Measurements from ENCODE around the gene CPT1B. TPM values are rescaled to one million over a fixed set of nuclear protein-coding genes. Genes with fewer than 3 reads are reported as not detected.
A peak's percentile ranks its signal among the peaks of the same experiment; 100 is the strongest.

CPT1B gene
- total and polyA plus RNA-seq, 2 of the 8 experiments (the other 6 are each of a cell fraction or from before 2014, with no cell fraction given) = 34.2 to 36.2 TPM

GRCh38 chr22:50531962-50532674 lies 46.1 kb downstream of the CPT1B start (continued):
- TF ChIP-seq JUND (IDR thresholded peaks at IDR 0.05; ENCODE audit: low read length) (no peak), RFX5 (IDR thresholded peaks at IDR 0.05; ENCODE audit: borderline replicate concordance, low read depth, low read length) (no peak), ATF2 (IDR thresholded peaks at IDR 0.05; ENCODE audit: low read length) (no peak), CHD2 (IDR thresholded peaks at IDR 0.05; ENCODE audit: low read length) (no peak), RAD21 (IDR thresholded peaks at IDR 0.05 in 1 of 2, conservative IDR thresholded peaks at IDR 0.05 in 1 of 2; ENCODE audit: low read depth in 2 of 2, low read length in 2 of 2) (no peak), SP1 (IDR thresholded peaks at IDR 0.05; ENCODE audit: low read depth, low read length) (no peak), EZH2 (IDR thresholded peaks at IDR 0.05; ENCODE audit: low read depth, low read length, severe bottlenecking) (peak; percentile 65), CTBP2 (IDR thresholded peaks at IDR 0.05; ENCODE audit: borderline replicate concordance, insufficient read depth, insufficient read length, low read length) (no peak)
